HAP-1 (cell line): ENCODE results near the gene F5.
"Not testable (repeated sequence)": the region's sequence is repeated elsewhere in the genome, so short reads cannot be mapped to it uniquely, and the experiment has no call there.

Experiments used
- DNase-seq, 2 experiments: peaks; one replicate each; pipeline ENCODE4 v3.0.0-alpha.2; 2016 to 2020; ENCODE audit warnings: low spot score in 2 of 2
- H3K27me3 ChIP-seq: fragments of 250-450 bp; sonication (Bioruptor Pico); 2 replicates; pipeline ENCODE4 v1.5.1; 2020; ENCODE audit warnings: low read depth, mild to moderate bottlenecking, moderate library complexity
- H3K36me3 ChIP-seq: fragments of 250-450 bp; sonication (Bioruptor Pico); replicated peaks from 2 replicates; pipeline ENCODE4 v1.5.1; 2020; ENCODE audit warnings: mild to moderate bottlenecking
- H3K4me1 ChIP-seq: fragments of 250-450 bp; sonication (Bioruptor Pico); 2 replicates; pipeline ENCODE4 v1.5.1; 2020; ENCODE audit warnings: mild to moderate bottlenecking
- H3K4me3 ChIP-seq: fragments of 250-450 bp; sonication (Bioruptor Pico); 2 replicates; pipeline ENCODE4 v1.5.1; 2020; ENCODE audit warnings: mild to moderate bottlenecking, moderate library complexity
- H3K9me3 ChIP-seq: fragments of 250-450 bp; sonication (Bioruptor Pico); 2 replicates; pipeline ENCODE4 v1.5.1; 2020; ENCODE audit warnings: mild to moderate bottlenecking, moderate library complexity
- in situ Hi-C: fragments of 300-500 bp; cut with MboI; formaldehyde crosslinking; loops from 3 replicates; pipeline ENCODE4 v1.14.3; 2020; ENCODE audit warnings: low sequenced_read_pairs, inconsistent platforms, mixed read lengths

F5 gene

GRCh38 chr1:169523904-169524303 is 62.4 kb downstream of the F5 start:
- no peak for DNase-seq
- Histone ChIP-seq H3K9me3 (no peaks in the 10 kb centered on the region), H3K36me3 (no peaks in the 10 kb centered on the region), H3K27me3 (no peaks in the 10 kb centered on the region), H3K4me1 (no peaks in the 10 kb centered on the region), H3K4me3 (no peak overlapping the region)
- in situ Hi-C loops, result no loop called here

- Histone ChIP-seq H3K27me3 (no peaks in the 10 kb centered on the region), H3K36me3 (no peaks in the 10 kb centered on the region), H3K4me1 (no peaks in the 10 kb centered on the region), H3K4me3 (no peak overlapping the region), H3K9me3 (no peaks in the 10 kb centered on the region)
- no peak for DNase-seq
- in situ Hi-C loops, result no loop called here
Observed at GRCh38 chr1:169521226-169521625, 65.1 kb downstream of the F5 start.

GRCh38 chr1:169517558-169518186 is 68.6 kb downstream of the F5 start:
- no peaks in the 10 kb centered on the region for H3K27me3 ChIP-seq
- in situ Hi-C loops, result no loop called here
- no peaks in the 10 kb centered on the region for H3K9me3 ChIP-seq
- no peak overlapping the region for H3K4me3 ChIP-seq
- no peaks in the 10 kb centered on the region for H3K36me3 ChIP-seq
- no peak for DNase-seq
- no peaks in the 10 kb centered on the region for H3K4me1 ChIP-seq

- Histone ChIP-seq H3K4me1 (no peaks in the 10 kb centered on the region), H3K9me3 (no peaks in the 10 kb centered on the region), H3K36me3 (no peaks in the 10 kb centered on the region), H3K27me3 (peaks cover 5% of the 10 kb centered on the region; the same call in 1 of the 2 replicates), H3K4me3 (no peak overlapping the region)
- in situ Hi-C loops, result no loop called here
- no peak for DNase-seq
Observed at GRCh38 chr1:169515641-169516040, 70.6 kb downstream of the F5 start.

GRCh38 chr1:169514566-169515270 is 71.6 kb downstream of the F5 start:
- Histone ChIP-seq H3K4me3 (no peak overlapping the region), H3K36me3 (no peaks in the 10 kb centered on the region), H3K9me3 (no peaks in the 10 kb centered on the region), H3K27me3 (peaks cover 5% of the 10 kb centered on the region; the same call in 1 of the 2 replicates), H3K4me1 (no peaks in the 10 kb centered on the region)
- in situ Hi-C loops, result no loop called here
- DNase-seq, result no peak

- in situ Hi-C loops, result no loop called here
Observed at GRCh38 chr1:169513208-169513607, 73.1 kb downstream of the F5 start.

GRCh38 chr1:169511316-169512005 is 74.8 kb downstream of the F5 start:
- no peak for DNase-seq
- peaks cover 5% of the 10 kb centered on the region; the same call in 1 of the 2 replicates for H3K27me3 ChIP-seq
- H3K4me3 ChIP-seq, result no peak overlapping the region
- H3K9me3 ChIP-seq, result no peaks in the 10 kb centered on the region
- H3K36me3 ChIP-seq, result no peaks in the 10 kb centered on the region
- no peaks in the 10 kb centered on the region for H3K4me1 ChIP-seq
- in situ Hi-C loops, result no loop called here

More at GRCh38 chr1:169513208-169513607, 73.1 kb downstream of the F5 start:
- H3K27me3 ChIP-seq, result peaks cover 5% of the 10 kb centered on the region; the same call in 1 of the 2 replicates
- H3K9me3 ChIP-seq, result no peaks in the 10 kb centered on the region
- H3K4me1 ChIP-seq, result no peaks in the 10 kb centered on the region
- H3K4me3 ChIP-seq, result no peak overlapping the region
- no peaks in the 10 kb centered on the region for H3K36me3 ChIP-seq
- DNase-seq, result no peak

GRCh38 chr1:169510060-169510459 is 76.2 kb downstream of the F5 start:
- Histone ChIP-seq H3K4me3 (no peak overlapping the region), H3K4me1 (no peaks in the 10 kb centered on the region), H3K27me3 (peaks cover 5% of the 10 kb centered on the region; the same call in 1 of the 2 replicates), H3K36me3 (no peaks in the 10 kb centered on the region), H3K9me3 (no peaks in the 10 kb centered on the region)
- DNase-seq, result no peak
- in situ Hi-C loops, result no loop called here

GRCh38 chr1:169509354-169509753 is 76.9 kb downstream of the F5 start:
- Histone ChIP-seq H3K9me3 (no peaks in the 10 kb centered on the region), H3K4me3 (no peak overlapping the region), H3K4me1 (no peaks in the 10 kb centered on the region), H3K36me3 (no peaks in the 10 kb centered on the region), H3K27me3 (peaks cover 5% of the 10 kb centered on the region; the same call in 1 of the 2 replicates)
- in situ Hi-C loops, result no loop called here
- DNase-seq, result no peak

GRCh38 chr1:169508432-169509338 is 77.6 kb downstream of the F5 start:
- Histone ChIP-seq H3K4me1 (no peaks in the 10 kb centered on the region), H3K4me3 (no peak overlapping the region), H3K27me3 (peaks cover 5% of the 10 kb centered on the region; the same call in 1 of the 2 replicates), H3K36me3 (no peaks in the 10 kb centered on the region), H3K9me3 (no peaks in the 10 kb centered on the region)
- in situ Hi-C loops, result no loop called here
- DNase-seq, result no peak

GRCh38 chr1:169507413-169507812 is 78.9 kb downstream of the F5 start:
- in situ Hi-C loops, result no loop called here
- Histone ChIP-seq H3K4me3 (no peak overlapping the region), H3K36me3 (no peaks in the 10 kb centered on the region), H3K27me3 (peaks cover 5% of the 10 kb centered on the region; the same call in 1 of the 2 replicates), H3K9me3 (no peaks in the 10 kb centered on the region), H3K4me1 (no peaks in the 10 kb centered on the region)
- DNase-seq, result no peak

GRCh38 chr1:169503601-169504000 is 82.7 kb downstream of the F5 start:
- H3K36me3 ChIP-seq, H3K27me3 ChIP-seq, H3K9me3 ChIP-seq, H3K4me1 ChIP-seq, H3K4me3 ChIP-seq, in situ Hi-C loops, DNase-seq: not testable (repeated sequence)

- H3K4me3 ChIP-seq, result no peak overlapping the region
- no peaks in the 10 kb centered on the region for H3K4me1 ChIP-seq
- in situ Hi-C loops, result no loop called here
- no peaks in the 10 kb centered on the region for H3K36me3 ChIP-seq
- H3K9me3 ChIP-seq, result no peaks in the 10 kb centered on the region
- H3K27me3 ChIP-seq, result 0 out of 2 replicates have a peak, but pooled peaks cover 4% of the 10 kb centered on the region
- no peak for DNase-seq
Observed at GRCh38 chr1:169499807-169500206, 86.5 kb downstream of the F5 start.
